ENCODE results near the gene NCKAP5.

NCKAP5 gene

GRCh38 chr2:132754867-132755472 is 813.3 kb downstream of the NCKAP5 start:
- no peaks in the 10 kb centered on the region for H3K36me3 Mint-ChIP-seq (ENCODE audit: low read depth)
- peaks cover 4% of the 10 kb centered on the region for H3K9me3 Mint-ChIP-seq
- no peak overlapping the region for H3K27ac Mint-ChIP-seq

GRCh38 chr2:132754392-132754791 is 813.9 kb downstream of the NCKAP5 start:
- H3K4me3 Mint-ChIP-seq = no peak overlapping the region
- peaks cover 4% of the 10 kb centered on the region for H3K9me3 Mint-ChIP-seq
- no peaks in the 10 kb centered on the region for H3K27me3 Mint-ChIP-seq (ENCODE audit: low read depth)
- no peaks in the 10 kb centered on the region for H3K4me1 Mint-ChIP-seq (ENCODE audit: low read depth)
- H3K27ac Mint-ChIP-seq = no peak overlapping the region
- no peaks in the 10 kb centered on the region for H3K36me3 Mint-ChIP-seq (ENCODE audit: low read depth)
- no peak for DNase-seq (ENCODE audit: low spot score)

More at GRCh38 chr2:132754867-132755472, 813.3 kb downstream of the NCKAP5 start:
- Mint-ChIP-seq H3K4me1 (ENCODE audit: low read depth) (no peaks in the 10 kb centered on the region), H3K27me3 (ENCODE audit: low read depth) (no peaks in the 10 kb centered on the region), H3K4me3 (no peak overlapping the region)
- no peak for DNase-seq (ENCODE audit: low spot score)

GRCh38 chr2:132752421-132753206 is 815.6 kb downstream of the NCKAP5 start:
- DNase-seq (ENCODE audit: low spot score) = no peak
- Mint-ChIP-seq H3K4me3 (no peak overlapping the region), H3K9me3 (peaks cover 4% of the 10 kb centered on the region)

GRCh38 chr2:132751836-132752235 is 816.4 kb downstream of the NCKAP5 start:
- H3K36me3 Mint-ChIP-seq (ENCODE audit: low read depth) = no peaks in the 10 kb centered on the region
- no peak for DNase-seq (ENCODE audit: low spot score)
- no peak overlapping the region for H3K27ac Mint-ChIP-seq
- H3K9me3 Mint-ChIP-seq = peaks cover 4% of the 10 kb centered on the region
- H3K4me3 Mint-ChIP-seq = no peak overlapping the region
- no peaks in the 10 kb centered on the region for H3K4me1 Mint-ChIP-seq (ENCODE audit: low read depth)
- H3K27me3 Mint-ChIP-seq (ENCODE audit: low read depth) = no peaks in the 10 kb centered on the region

More at GRCh38 chr2:132752421-132753206, 815.6 kb downstream of the NCKAP5 start:
- Mint-ChIP-seq H3K36me3 (ENCODE audit: low read depth) (no peaks in the 10 kb centered on the region), H3K4me1 (ENCODE audit: low read depth) (no peaks in the 10 kb centered on the region), H3K27me3 (ENCODE audit: low read depth) (no peaks in the 10 kb centered on the region), H3K27ac (no peak overlapping the region)

GRCh38 chr2:132750606-132751005 is 817.7 kb downstream of the NCKAP5 start:
- H3K27me3 Mint-ChIP-seq (ENCODE audit: low read depth) = no peaks in the 10 kb centered on the region
- H3K4me1 Mint-ChIP-seq (ENCODE audit: low read depth) = no peaks in the 10 kb centered on the region
- DNase-seq (ENCODE audit: low spot score) = no peak
- no peak overlapping the region for H3K27ac Mint-ChIP-seq
- peaks cover 4% of the 10 kb centered on the region for H3K9me3 Mint-ChIP-seq
- no peak overlapping the region for H3K4me3 Mint-ChIP-seq
- H3K36me3 Mint-ChIP-seq (ENCODE audit: low read depth) = no peaks in the 10 kb centered on the region

- Mint-ChIP-seq H3K36me3 (ENCODE audit: low read depth) (no peaks in the 10 kb centered on the region), H3K4me3 (no peak overlapping the region), H3K27ac (no peak overlapping the region), H3K4me1 (ENCODE audit: low read depth) (no peaks in the 10 kb centered on the region), H3K27me3 (ENCODE audit: low read depth) (no peaks in the 10 kb centered on the region), H3K9me3 (no peaks in the 10 kb centered on the region)
- no peak for DNase-seq (ENCODE audit: low spot score)
These were observed 821.2 kb downstream of the NCKAP5 start for GRCh38 chr2:132747046-132747445.

- peaks cover 3% of the 10 kb centered on the region for H3K9me3 Mint-ChIP-seq
- no peak for DNase-seq (ENCODE audit: low spot score)
- no peak overlapping the region for H3K4me3 Mint-ChIP-seq
- H3K27ac Mint-ChIP-seq = no peak overlapping the region
- no peaks in the 10 kb centered on the region for H3K4me1 Mint-ChIP-seq (ENCODE audit: low read depth)
- no peaks in the 10 kb centered on the region for H3K27me3 Mint-ChIP-seq (ENCODE audit: low read depth)
- no peaks in the 10 kb centered on the region for H3K36me3 Mint-ChIP-seq (ENCODE audit: low read depth)
These were observed 826.5 kb downstream of the NCKAP5 start for GRCh38 chr2:132741754-132742153.

GRCh38 chr2:132740081-132740720 is 828.1 kb downstream of the NCKAP5 start:
- H3K27ac Mint-ChIP-seq = no peak overlapping the region
- no peaks in the 10 kb centered on the region for H3K36me3 Mint-ChIP-seq (ENCODE audit: low read depth)
- no peaks in the 10 kb centered on the region for H3K4me1 Mint-ChIP-seq (ENCODE audit: low read depth)
- peaks cover 6% of the 10 kb centered on the region for H3K9me3 Mint-ChIP-seq
- H3K27me3 Mint-ChIP-seq (ENCODE audit: low read depth) = no peaks in the 10 kb centered on the region
- H3K4me3 Mint-ChIP-seq = no peak overlapping the region
- no peak for DNase-seq (ENCODE audit: low spot score)

- no peaks in the 10 kb centered on the region for H3K27me3 Mint-ChIP-seq (ENCODE audit: low read depth)
- H3K27ac Mint-ChIP-seq = no peak overlapping the region
- H3K9me3 Mint-ChIP-seq = peaks cover 8% of the 10 kb centered on the region
- no peaks in the 10 kb centered on the region for H3K4me1 Mint-ChIP-seq (ENCODE audit: low read depth)
- no peaks in the 10 kb centered on the region for H3K36me3 Mint-ChIP-seq (ENCODE audit: low read depth)
- no peak for DNase-seq (ENCODE audit: low spot score)
- no peak overlapping the region for H3K4me3 Mint-ChIP-seq
These were observed 830.0 kb downstream of the NCKAP5 start for GRCh38 chr2:132738223-132738622.

GRCh38 chr2:132736059-132736458 is 832.2 kb downstream of the NCKAP5 start:
- DNase-seq (ENCODE audit: low spot score) = no peak
- Mint-ChIP-seq H3K27me3 (ENCODE audit: low read depth) (no peaks in the 10 kb centered on the region), H3K4me3 (no peak overlapping the region), H3K27ac (no peak overlapping the region), H3K9me3 (peaks cover 14% of the 10 kb centered on the region), H3K36me3 (ENCODE audit: low read depth) (no peaks in the 10 kb centered on the region), H3K4me1 (ENCODE audit: low read depth) (no peaks in the 10 kb centered on the region)

GRCh38 chr2:132734961-132735360 is 833.3 kb downstream of the NCKAP5 start:
- DNase-seq (ENCODE audit: low spot score) = no peak
- Mint-ChIP-seq H3K27ac (no peak overlapping the region), H3K36me3 (ENCODE audit: low read depth) (no peaks in the 10 kb centered on the region), H3K4me1 (ENCODE audit: low read depth) (no peaks in the 10 kb centered on the region), H3K4me3 (no peak overlapping the region), H3K9me3 (peaks cover 13% of the 10 kb centered on the region), H3K27me3 (ENCODE audit: low read depth) (no peaks in the 10 kb centered on the region)

GRCh38 chr2:132733094-132733493 is 835.2 kb downstream of the NCKAP5 start:
- Mint-ChIP-seq H3K4me3 (no peak overlapping the region), H3K4me1 (ENCODE audit: low read depth) (no peaks in the 10 kb centered on the region), H3K36me3 (ENCODE audit: low read depth) (no peaks in the 10 kb centered on the region), H3K9me3 (peaks cover 11% of the 10 kb centered on the region), H3K27ac (no peak overlapping the region), H3K27me3 (ENCODE audit: low read depth) (no peaks in the 10 kb centered on the region)
- no peak for DNase-seq (ENCODE audit: low spot score)

- H3K4me3 Mint-ChIP-seq = no peak overlapping the region
- no peaks in the 10 kb centered on the region for H3K27me3 Mint-ChIP-seq (ENCODE audit: low read depth)
- no peaks in the 10 kb centered on the region for H3K36me3 Mint-ChIP-seq (ENCODE audit: low read depth)
- H3K27ac Mint-ChIP-seq = no peak overlapping the region
- H3K4me1 Mint-ChIP-seq (ENCODE audit: low read depth) = no peaks in the 10 kb centered on the region
- no peak for DNase-seq (ENCODE audit: low spot score)
- peaks cover 11% of the 10 kb centered on the region for H3K9me3 Mint-ChIP-seq
These were observed 835.6 kb downstream of the NCKAP5 start for GRCh38 chr2:132732694-132733093.

- no peak overlapping the region for H3K27ac Mint-ChIP-seq
- H3K4me3 Mint-ChIP-seq = no peak overlapping the region
- no peaks in the 10 kb centered on the region for H3K27me3 Mint-ChIP-seq (ENCODE audit: low read depth)
- peaks cover 11% of the 10 kb centered on the region for H3K9me3 Mint-ChIP-seq
- no peaks in the 10 kb centered on the region for H3K4me1 Mint-ChIP-seq (ENCODE audit: low read depth)
- DNase-seq (ENCODE audit: low spot score) = no peak
- no peaks in the 10 kb centered on the region for H3K36me3 Mint-ChIP-seq (ENCODE audit: low read depth)
These were observed 836.8 kb downstream of the NCKAP5 start for GRCh38 chr2:132731441-132731840.
